Loucy (cell line): ENCODE data around the gene ZNF592.

Experiments
- H2AFZ ChIP-seq: fragments of 200-600 bp; sonication (generic); 2 replicates; pipeline ENCODE4 v1.6.0; 2016; ENCODE audit warnings: antibody characterized with exemption, mild to moderate bottlenecking, low read length, moderate library complexity
- H3F3A ChIP-seq: fragments of 200-600 bp; 2 replicates; pipeline ENCODE4 v1.6.0; 2016; ENCODE audit warnings: antibody characterized with exemption, low read depth, mild to moderate bottlenecking
- H3K27me3 ChIP-seq: fragments of 200-600 bp; sonication (generic); 2 replicates; pipeline ENCODE4 v1.6.1; 2014; ENCODE audit warnings: low read length, mild to moderate bottlenecking; ENCODE audit not compliant: insufficient read depth, poor library complexity, severe bottlenecking
- H3K36me3 ChIP-seq: fragments of 200-600 bp; sonication (generic); 2 replicates; pipeline ENCODE4 v1.6.1; 2016; ENCODE audit warnings: low read length; ENCODE audit not compliant: insufficient read depth
- H3K4me1 ChIP-seq: fragments of 200-600 bp; sonication (generic); 2 replicates; pipeline ENCODE4 v1.5.1; 2014; ENCODE audit warnings: low read length, mild to moderate bottlenecking; ENCODE audit not compliant: insufficient read depth, poor library complexity, severe bottlenecking
- H3K4me2 ChIP-seq: fragments of 200-600 bp; sonication (generic); 2 replicates; pipeline ENCODE4 v1.6.0; 2014; ENCODE audit warnings: antibody characterized with exemption, low read length, low read depth, mild to moderate bottlenecking; ENCODE audit not compliant: poor library complexity, severe bottlenecking
- H3K4me3 ChIP-seq: fragments of 200-600 bp; sonication (generic); 2 replicates; pipeline ENCODE4 v1.5.1; 2014; ENCODE audit warnings: low read length, mild to moderate bottlenecking, mixed read lengths; ENCODE audit not compliant: poor library complexity, severe bottlenecking
- H3K79me2 ChIP-seq: fragments of 200-600 bp; sonication (generic); 2 replicates; pipeline ENCODE4 v1.6.1; 2014; ENCODE audit warnings: low read length; ENCODE audit not compliant: insufficient read depth
- H3K9ac ChIP-seq: fragments of 200-600 bp; sonication (generic); 2 replicates; pipeline ENCODE4 v1.6.0; 2014; ENCODE audit warnings: mild to moderate bottlenecking, low read depth, low read length, moderate library complexity; ENCODE audit not compliant: poor library complexity, severe bottlenecking
- H3K9me2 ChIP-seq: fragments of 200-600 bp; sonication (generic); replicated peaks from 2 replicates; pipeline ENCODE4 v1.6.1; 2016; ENCODE audit warnings: low read depth, low read length, mixed read lengths
- H3K9me3 ChIP-seq: fragments of 200-600 bp; sonication (generic); 2 replicates; pipeline ENCODE4 v1.6.1; 2014; ENCODE audit warnings: mild to moderate bottlenecking, antibody characterized with exemption, low read length, low read depth; ENCODE audit not compliant: insufficient read depth
- H4K20me1 ChIP-seq: fragments of 200-600 bp; sonication (generic); 2 replicates; pipeline ENCODE4 v1.6.0; 2014; ENCODE audit warnings: antibody characterized with exemption, low read length, mild to moderate bottlenecking; ENCODE audit not compliant: insufficient read depth, poor library complexity, severe bottlenecking
- EZH2phosphoT487 ChIP-seq: fragments of 200-600 bp; IDR thresholded peaks from 2 replicates; pipeline ENCODE4 v1.6.1; 2018; ENCODE audit warnings: antibody characterized with exemption, mild to moderate bottlenecking, moderate library complexity, borderline replicate concordance
- TF ChIP-seq, protein P1 (sequence below): fragments of 200-600 bp; sonication (generic); conservative IDR thresholded peaks from 2 replicates; pipeline ENCODE4 v1.5.1; 2014; ENCODE audit warnings: mild to moderate bottlenecking, antibody characterized with exemption, low read length

ZNF592 gene

DNA sequence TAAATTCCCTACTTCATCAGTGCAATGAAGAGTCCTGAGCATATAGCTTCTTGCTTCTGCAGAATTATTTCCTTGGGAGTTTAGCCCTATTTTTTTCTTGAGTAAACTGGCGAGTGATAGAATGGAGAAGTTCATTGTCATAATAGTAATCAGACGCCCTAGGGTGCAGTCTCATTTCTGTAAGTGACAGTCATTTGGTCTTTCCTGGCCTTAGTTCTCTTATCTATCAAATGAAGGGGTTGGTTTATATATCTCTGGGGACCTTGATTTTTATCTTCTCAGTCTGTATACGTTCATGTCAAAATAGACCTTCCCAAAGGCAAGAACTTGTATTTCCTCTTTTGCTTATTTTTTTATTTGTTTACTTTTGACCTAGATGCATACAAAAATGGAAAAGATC lies 58.8 kb downstream of the ZNF592 start:
- Histone ChIP-seq H3K4me3 (no peak overlapping the region), H2AFZ (no peak overlapping the region), H3K4me2 (no peak overlapping the region), H3K9me3 (no peaks in the 10 kb centered on the region), H3K9me2 (no peaks in the 10 kb centered on the region), H3K9ac (no peak overlapping the region), H3K79me2 (no peaks in the 10 kb centered on the region), H3K4me1 (peaks cover 3% of the 10 kb centered on the region), H3K27me3 (no peaks in the 10 kb centered on the region), H3K36me3 (peaks cover 30% of the 10 kb centered on the region; the same call in 1 of the 2 replicates), H4K20me1 (no peaks in the 10 kb centered on the region), H3F3A (no peaks in the 10 kb centered on the region)
- no peak for TF ChIP-seq EZH2phosphoT487
- TF ChIP-seq, protein P1, sequence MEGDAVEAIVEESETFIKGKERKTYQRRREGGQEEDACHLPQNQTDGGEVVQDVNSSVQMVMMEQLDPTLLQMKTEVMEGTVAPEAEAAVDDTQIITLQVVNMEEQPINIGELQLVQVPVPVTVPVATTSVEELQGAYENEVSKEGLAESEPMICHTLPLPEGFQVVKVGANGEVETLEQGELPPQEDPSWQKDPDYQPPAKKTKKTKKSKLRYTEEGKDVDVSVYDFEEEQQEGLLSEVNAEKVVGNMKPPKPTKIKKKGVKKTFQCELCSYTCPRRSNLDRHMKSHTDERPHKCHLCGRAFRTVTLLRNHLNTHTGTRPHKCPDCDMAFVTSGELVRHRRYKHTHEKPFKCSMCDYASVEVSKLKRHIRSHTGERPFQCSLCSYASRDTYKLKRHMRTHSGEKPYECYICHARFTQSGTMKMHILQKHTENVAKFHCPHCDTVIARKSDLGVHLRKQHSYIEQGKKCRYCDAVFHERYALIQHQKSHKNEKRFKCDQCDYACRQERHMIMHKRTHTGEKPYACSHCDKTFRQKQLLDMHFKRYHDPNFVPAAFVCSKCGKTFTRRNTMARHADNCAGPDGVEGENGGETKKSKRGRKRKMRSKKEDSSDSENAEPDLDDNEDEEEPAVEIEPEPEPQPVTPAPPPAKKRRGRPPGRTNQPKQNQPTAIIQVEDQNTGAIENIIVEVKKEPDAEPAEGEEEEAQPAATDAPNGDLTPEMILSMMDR = no peak

DNA sequence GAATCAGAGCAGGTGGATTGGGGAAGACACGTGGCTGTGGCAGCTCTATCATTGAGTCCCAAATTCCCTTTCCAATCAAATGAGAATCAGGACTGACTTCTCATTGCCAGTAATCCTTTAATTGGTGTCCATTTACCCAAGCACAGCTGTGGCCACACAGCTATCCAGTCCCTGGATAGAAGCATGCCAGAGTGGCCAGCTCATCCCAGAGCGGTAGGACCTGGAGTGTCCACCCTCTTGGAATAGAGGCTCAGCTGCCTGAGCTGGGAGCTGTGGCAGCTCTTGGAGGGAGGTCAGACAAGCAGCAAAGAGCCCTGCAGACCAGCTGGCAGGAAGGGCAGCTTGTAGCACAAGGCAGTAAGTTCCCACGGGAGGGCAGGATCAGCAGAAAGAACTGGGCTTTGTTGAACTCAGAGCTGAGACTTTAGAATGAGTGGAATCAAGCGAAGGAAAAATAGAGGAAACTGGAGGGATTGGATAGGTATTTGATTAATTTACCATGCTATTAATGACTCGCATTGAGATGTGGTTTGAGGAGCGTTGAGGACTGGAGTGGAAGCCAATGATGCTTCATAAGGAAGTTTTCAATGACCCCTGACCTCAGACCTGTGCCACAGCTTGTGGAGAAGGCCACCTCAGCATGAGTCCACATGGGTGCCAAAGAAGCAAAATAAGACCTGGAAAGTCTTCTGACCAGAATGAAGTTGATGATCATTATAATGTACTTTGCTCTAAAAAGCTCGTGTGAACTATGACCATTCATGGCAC lies 61.9 kb downstream of the ZNF592 start:
- TF ChIP-seq, protein P1 = no peak
- Histone ChIP-seq H3K79me2 (no peaks in the 10 kb centered on the region), H4K20me1 (no peaks in the 10 kb centered on the region), H3K4me2 (no peak overlapping the region), H3K9ac (no peak overlapping the region), H2AFZ (no peak overlapping the region), H3K36me3 (peaks cover under 1% of the 10 kb centered on the region; the same call in 1 of the 2 replicates), H3K4me1 (peaks cover 3% of the 10 kb centered on the region), H3K9me3 (no peaks in the 10 kb centered on the region), H3K27me3 (no peaks in the 10 kb centered on the region), H3F3A (no peaks in the 10 kb centered on the region), H3K4me3 (no peak overlapping the region), H3K9me2 (no peaks in the 10 kb centered on the region)

DNA sequence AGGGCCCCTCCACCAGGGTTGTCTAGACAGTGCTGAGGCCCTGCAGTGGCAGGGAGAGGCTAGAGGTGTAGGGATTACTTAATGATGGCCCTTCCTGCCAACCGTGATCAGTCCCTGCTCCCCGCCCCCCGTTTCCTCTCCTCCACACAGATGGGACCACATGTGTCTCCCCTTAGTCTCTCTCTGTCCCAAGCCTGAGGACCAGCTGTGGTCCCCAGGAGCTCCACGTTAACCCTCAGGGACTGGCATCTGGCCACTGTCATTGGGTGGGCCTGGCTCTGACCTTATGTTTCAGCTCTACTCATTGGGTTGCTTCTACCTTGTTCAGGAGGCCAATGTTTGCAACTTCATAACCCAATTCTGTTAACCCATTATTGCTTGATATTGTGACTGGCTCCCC lies 62.8 kb downstream of the ZNF592 start:
- Histone ChIP-seq H3K36me3 (no peaks in the 10 kb centered on the region), H3K27me3 (no peaks in the 10 kb centered on the region), H3F3A (no peaks in the 10 kb centered on the region), H3K4me3 (no peak overlapping the region), H3K4me1 (peaks cover 3% of the 10 kb centered on the region), H4K20me1 (no peaks in the 10 kb centered on the region), H3K9me2 (no peaks in the 10 kb centered on the region), H3K9me3 (no peaks in the 10 kb centered on the region), H2AFZ (no peak overlapping the region), H3K9ac (no peak overlapping the region), H3K79me2 (no peaks in the 10 kb centered on the region), H3K4me2 (no peak overlapping the region)
- no peak for TF ChIP-seq EZH2phosphoT487
- TF ChIP-seq, protein P1 = no peak
